Mesangial cell (primary cell): Measurements from ENCODE around the gene MAX. TPM values are rescaled to one million over a fixed set of nuclear protein-coding genes. Genes with fewer than 3 reads are reported as not detected.

Experiments
- total RNA-seq: library from RNA; depleted of rRNA; stranded (reverse); fragments of >200 nt; gene quantifications from 2 replicates; pipeline ENCODE4 v1.2.3, GENCODE V29; 2015

Gene MAX
- total RNA-seq, result 23.3 and 45.3 TPM in 2 replicates

DNA sequence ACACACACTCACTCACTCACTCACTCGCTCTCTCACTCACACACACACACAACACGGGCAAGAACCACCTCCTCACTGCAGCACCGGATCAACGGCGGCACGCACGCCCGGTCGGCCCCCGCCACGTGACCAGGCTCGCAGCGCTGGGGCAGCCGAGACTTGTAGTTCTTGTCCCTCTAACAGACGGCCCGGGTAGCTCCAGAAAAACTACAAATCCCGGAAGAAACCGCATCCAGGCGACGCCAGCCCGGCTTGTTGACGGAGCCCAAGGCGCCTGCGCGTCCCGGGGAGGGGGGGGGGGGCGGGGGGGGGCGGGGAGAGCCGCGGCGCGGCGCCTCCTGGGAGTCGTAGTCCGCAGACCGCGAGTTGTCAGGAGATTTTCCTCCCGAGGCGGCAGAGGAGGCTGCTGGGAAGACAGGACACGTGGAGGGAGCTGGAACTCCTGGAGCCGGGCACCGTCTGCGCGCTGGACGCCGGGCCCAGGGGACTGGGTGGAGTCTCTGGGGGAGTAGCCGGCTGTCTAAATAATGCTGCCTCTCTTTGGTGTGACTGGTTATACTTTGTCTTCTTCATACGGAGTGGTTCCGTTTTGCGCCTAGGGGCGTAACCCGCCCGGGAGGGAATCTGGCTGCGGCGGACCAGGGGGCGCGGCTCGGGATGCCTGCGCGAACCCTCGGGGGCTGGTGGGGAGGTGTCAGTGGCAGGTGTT, at the start of gene MAX:
Gene MAX (minus strand): TSS at position 77 of the 709 bp plus-strand sequence. CDS start 178 bp downstream, outside the sequence.

Other genes starting within 250 kb of the MAX start
- gene SPTB, start 222.6 kb downstream of the MAX start, total RNA-seq, result 0.63 and 1.8 TPM in 2 replicates
- gene CHURC1, start 188.1 kb downstream of the MAX start, total RNA-seq, result 38.8 and 49.9 TPM in 2 replicates
- not detected in 2 replicates for gene GPX2, start 159.8 kb downstream of the MAX start, total RNA-seq
- gene RAB15, start 130.2 kb downstream of the MAX start, total RNA-seq, result 11.9 and 24.3 TPM in 2 replicates
- 18.9 and 19.1 TPM in 2 replicates for gene FNTB, start 115.6 kb downstream of the MAX start, total RNA-seq